HG03108 (cell line): ENCODE data around the gene NRAP.

Source experiments
- ATAC-seq: cut with Tn5 transposase; IDR thresholded peaks from one replicate; pipeline ENCODE4 v1.9.1; 2021; ENCODE audit warnings: moderate library complexity; ENCODE audit not compliant: unreplicated experiment

NRAP gene

GRCh38 chr10:113644185-113645120 lies 19.4 kb downstream of the NRAP start:
- ATAC-seq = no peak

GRCh38 chr10:113643183-113643582 lies 20.7 kb downstream of the NRAP start:
- no peak for ATAC-seq

DNA sequence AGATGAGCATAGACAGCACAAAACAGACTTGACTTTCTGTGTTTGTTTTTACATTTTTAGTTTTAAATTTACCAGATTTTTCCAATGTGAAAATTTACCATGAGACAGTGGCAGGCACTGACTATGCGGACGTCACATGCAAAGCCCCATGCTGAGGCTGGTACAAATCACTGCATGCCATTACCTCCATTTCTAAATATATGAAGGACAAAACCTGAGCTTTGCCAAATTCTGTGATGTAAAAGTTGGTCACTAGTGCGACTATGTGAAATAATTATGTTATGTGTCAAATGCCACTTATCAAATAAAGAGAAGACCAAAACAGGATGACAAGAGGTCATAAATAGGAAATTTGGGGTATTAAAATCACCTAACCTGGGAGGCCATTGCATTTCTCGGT lies 22.1 kb downstream of the NRAP start:
- no peak for ATAC-seq

DNA sequence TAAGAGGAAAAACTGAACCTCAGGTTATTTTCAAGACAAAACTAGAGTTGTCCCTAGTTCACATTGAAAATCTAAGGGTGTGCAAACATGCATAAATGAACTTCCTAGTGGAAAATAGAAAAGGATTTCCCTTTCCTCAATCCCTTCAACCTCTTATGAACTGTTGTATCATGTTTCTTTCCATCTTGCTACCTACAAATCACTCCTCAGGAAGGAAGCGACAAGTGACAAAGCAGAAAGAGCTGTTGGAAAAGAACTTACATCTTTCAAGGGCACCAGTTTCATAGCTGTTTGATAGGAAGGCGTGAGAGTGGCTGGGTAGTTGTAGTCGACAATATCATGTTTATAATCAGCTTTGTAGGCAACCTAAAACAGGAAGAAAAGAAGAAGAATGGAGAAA lies 23.9 kb downstream of the NRAP start:
- ATAC-seq = no peak

GRCh38 chr10:113631684-113632367 lies 32.0 kb downstream of the NRAP start:
- ATAC-seq = no peak

GRCh38 chr10:113630929-113631533 lies 32.8 kb downstream of the NRAP start:
- ATAC-seq = no peak

DNA sequence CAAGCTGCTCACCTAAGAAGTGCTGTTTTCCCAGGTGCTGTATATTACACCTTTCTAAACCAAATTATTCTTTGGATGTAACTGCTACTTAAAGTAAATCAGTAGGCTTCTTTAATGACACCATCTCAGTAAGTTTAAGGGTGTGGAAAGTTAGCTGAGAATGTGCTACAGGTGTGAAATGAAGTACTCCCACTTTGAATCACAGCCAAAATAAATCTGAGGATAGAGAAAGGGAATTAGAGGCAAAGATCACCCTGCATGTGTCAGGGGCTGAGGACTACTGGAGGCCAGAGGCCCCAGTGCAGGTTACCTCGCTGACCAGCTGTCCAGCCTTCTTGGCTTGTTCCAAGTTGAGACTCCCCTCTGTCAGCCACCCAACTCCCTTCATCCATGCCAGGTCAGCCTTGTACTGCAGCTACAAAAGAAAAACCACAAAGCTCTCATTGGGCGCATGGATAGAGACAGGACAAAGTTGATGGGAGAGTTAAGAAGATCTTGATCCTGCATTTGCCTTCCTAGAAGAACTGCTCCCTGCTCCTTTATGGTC lies 35.2 kb downstream of the NRAP start:
- no peak for ATAC-seq

DNA sequence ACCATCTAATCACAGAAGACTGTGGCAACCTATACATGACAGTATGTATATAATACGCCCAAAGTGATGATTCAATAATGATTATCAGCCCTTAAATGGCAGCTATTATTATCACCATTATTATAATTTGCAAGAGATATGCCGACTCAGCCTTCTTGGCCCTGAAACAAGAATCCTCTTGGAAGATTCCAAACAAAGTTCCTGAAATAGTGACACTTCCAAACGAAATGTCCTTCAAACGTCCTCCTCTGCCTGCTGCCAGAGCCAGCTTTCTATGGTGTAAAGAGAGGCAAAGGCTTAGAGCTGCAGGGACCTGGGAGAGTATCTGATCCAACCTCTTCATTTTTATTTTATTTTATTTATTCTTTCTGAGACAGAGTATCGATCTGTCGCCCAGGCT lies 36.0 kb downstream of the NRAP start:
- no peak for ATAC-seq

DNA sequence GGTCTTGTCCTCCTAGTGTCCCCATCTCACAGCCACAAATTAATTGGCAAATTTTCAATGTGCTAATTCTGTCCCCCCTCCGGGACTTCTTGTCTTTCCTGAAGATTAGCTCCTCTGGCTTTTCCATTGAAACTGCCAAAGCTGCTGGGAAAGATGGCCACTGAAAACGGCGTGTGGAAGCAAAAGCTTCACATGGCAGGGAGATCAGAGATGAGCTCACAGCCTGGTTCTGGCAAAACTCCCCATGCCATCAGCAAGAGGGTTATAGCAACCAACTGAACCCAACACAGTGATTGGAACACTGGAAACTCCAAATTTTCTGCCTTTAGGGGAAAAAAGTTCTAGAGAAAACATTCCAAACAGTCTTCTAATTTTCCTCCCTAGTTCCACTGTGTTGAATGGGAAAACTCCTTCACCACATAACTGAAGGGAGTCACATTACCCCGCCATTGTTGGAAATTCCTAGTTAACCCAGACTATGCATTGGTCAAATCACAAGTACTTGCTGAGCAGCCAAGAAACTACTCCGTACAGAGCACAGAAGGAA lies 37.0 kb downstream of the NRAP start:
- ATAC-seq = no peak

DNA sequence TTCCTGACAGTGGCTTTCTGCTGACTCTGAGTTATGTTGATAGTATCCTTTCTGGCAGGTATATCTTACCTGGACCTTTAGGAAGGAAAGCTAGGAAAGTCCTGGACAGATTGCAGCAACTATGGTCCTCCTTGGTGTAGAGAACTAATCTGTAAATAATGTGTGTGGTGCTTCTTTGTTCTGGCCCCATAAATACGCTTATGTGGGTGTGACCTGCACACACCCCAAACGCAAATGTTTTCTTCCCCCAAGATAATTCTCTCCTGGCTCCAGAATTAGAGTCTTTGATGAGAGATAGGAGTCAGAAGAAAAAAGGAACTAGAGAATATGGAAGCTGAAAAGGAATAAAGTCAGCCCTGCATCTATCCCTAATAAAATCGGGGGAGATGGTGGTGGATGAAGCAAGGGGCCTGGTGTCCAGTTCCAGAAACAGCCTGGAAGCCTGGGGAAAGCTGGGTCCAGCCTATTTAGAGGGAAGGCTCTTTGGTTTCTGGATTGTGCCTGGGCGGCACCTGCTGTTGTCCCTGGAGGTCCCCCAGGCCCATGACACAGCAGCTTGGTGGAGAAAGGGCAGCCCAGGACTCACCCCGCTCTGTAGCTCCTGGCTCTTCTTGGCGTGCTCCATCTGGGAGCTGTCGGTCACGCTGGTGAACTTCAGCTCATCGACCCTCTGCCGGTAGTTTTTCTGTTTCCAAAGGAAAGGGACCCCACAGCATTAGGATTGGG lies 38.2 kb downstream of the NRAP start:
- no peak for ATAC-seq

DNA sequence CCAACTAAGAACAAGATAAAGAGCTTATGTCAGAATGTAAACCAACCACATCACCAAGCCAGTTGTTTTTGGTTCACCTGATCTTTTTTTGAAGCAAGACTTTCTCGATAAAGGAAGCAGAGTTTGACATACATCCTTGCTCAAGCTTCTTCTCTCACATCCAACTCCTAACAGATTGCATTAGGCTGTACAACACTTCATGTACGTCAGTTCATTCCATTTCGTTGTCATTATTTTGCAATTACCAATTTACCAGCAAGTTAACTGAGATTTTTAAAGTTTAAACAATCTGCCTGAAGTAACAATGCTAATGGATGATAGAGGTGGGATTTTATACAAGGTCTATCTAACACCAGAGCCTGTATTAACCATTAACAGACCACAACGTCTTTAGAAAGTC lies 41.0 kb downstream of the NRAP start:
- ATAC-seq = no peak

GRCh38 chr10:113621799-113622198 lies 42.0 kb downstream of the NRAP start:
- no peak for ATAC-seq

DNA sequence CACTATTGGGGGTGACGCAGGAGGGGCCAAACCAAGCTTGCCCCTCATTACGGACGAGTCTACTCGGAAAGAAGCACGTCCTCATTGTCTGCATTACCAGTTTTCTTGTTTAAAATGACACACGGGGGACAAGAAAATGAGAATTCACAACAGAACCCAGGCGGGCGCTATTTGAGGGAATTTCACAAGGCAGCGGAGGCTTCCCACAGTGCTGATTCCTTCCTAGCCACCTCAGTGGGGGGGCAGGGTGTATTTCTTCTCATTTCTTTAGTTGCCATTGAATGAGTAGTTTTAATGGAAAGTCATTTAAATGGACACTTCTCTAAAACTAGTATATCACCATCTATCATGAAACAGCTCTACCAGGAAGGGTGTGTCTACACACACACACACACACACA lies 42.9 kb downstream of the NRAP start:
- no peak for ATAC-seq

DNA sequence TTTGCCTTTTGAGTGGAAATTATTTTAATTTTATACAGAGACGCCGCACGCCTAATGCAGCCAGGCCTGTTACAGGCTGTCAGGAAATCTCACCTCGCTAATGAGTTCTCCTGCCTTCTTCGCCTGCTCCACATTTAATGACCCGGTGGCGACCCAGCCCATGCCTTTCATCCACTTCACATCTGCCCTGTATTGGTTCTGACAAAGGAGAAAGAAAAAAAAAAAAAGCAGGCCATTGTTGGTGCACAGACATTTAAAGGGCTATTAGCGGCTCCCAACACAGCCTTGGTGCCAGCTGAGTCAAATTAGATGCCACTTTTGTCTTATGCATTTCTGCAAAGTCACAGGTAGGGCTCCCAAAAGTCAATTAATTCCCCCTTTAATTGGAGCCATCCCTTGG lies 43.3 kb downstream of the NRAP start:
- no peak for ATAC-seq

DNA sequence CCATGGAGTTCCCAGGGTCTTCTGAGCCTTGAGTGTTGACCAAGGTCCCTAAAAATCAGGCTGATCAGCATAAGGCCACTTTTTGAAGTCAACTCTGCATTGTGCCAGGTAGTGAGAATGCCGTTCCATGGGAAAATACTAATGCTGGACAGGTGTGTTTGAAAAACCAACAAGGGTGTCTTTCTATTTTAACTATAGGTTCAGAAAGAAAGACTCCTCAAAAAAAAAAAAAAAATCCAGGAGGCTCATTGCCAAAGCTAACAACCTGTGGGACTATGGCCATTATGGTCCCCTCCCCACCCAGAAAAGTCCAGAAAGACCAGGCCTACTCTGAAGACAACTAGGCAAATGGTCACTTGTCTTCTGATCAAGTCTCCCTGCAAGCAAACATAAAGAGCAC lies 44.4 kb downstream of the NRAP start:
- no peak for ATAC-seq

DNA sequence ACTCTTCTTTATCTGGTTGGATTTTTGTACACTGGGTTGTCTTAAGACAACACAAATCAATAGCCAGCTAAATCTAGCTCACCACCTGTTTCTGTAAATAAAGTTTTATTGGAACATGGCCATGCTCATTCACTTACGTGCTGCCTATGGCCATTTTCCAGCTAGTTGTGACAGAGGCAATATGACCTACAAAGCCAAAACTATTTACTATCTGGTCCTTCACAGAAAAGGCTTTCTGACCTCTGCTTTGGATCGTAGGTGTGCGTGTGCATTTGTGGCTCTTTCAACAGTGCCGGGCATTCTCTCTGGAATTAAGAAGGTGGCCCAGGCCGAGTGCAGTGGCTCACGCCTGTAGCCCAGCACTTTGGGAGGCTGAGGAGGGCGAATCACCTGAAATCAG lies 45.5 kb downstream of the NRAP start:
- no peak for ATAC-seq

DNA sequence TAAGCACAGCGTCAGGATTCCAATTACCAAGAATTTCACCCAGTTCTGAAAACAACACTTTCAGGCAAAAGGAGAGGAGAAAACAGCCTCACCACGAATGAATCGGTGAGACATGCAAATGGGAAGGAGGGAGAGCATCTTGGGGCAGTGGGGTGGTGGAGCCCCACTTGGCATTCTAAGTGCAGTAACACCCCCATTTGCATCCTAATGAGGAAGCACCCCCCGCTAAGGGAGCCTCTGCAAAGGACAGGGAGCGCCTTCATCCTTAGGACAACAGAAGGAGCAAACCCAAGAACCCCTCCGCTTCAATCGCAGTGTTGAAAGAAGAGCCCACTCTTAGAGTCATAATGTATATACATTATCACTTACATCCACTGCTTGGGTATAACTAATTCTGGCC lies 46.8 kb downstream of the NRAP start:
- ATAC-seq = no peak

DNA sequence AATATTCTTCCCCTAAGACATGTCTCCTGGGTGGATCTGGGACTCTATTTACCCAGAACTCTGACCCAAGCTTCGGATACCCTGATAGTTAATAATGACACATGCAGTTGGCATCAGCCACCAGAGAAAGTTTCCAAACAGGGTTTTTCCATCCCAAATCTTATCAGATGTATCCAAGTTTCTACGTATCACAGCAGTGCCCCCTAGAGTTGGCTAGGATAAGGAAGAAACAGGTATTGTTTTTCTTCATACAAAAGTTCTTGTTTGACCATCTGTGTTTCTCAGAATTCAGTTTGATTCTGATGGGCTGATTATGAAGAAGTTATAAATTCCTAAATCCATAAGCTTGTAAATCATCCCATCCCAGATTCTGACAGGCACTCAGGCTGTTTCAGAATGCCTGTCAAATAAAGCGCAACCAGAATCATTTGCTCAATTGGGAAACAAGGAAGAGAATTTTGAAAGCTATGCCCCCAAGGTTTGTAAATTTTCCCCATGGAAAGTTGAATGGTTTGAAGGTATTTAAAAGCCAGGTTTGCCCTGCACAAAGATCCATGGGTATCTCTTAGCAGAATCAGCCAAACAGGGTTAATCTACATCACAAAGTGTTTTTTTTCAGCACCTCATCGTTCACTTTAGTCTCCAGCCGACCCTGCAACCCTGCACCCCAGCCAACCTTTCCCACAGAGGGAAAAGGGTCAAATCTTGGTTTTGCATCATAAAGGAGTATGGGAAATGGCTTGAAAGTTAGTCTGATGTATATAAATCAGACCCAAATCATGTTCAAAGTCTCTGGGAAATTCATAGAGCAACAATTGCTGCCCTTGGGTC lies 47.4 kb downstream of the NRAP start:
- no peak for ATAC-seq

- ATAC-seq = no peak
Measured at GRCh38 chr10:113613977-113614690, 49.7 kb downstream of the NRAP start.
